Measurements from ENCODE around the gene ANKRD10. TPM values are rescaled to one million over a fixed set of nuclear protein-coding genes. Genes with fewer than 3 reads are reported as not detected.

Gene ANKRD10
- total and polyA plus RNA-seq, 11 donors: 37.7 to 81.3 (median 47.6) TPM

GRCh38 chr13:110921695-110922094 lies 6.8 kb upstream of the ANKRD10 start:
- peak overlapping the region in 3 of 12 donors; percentile 38 to 48 (median 47) for H3K27ac ChIP-seq

DNA sequence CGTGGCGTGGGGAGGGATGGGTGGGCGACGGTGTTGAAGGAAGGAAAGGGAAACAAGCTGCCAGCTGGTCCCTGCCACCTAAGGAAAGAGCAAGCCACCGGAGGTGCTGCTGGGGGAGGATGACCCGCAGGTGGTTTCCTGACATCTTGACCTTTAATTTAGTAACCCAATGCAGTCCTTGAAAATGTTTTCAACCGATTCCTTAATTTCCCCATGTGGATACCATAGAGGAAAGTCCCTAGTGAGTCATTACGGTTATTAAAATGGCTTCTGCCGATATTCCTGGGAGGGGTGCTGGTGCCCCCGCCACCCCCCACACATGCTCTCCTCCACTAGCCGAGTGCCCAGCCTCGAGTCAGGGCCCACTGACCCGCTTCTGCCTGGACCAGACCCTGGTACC lies 6.3 kb upstream of the ANKRD10 start:
- Histone ChIP-seq H3K4me3 (no peak overlapping the region), H3K27ac (peak overlapping the region in 5 of 12 donors; percentile 6 to 48 (median 43)), H3K27me3 (no peaks in the 10 kb centered on the region), H3K36me3 (no peaks in the 10 kb centered on the region), H3K9me3 (no peaks in the 10 kb centered on the region), H3K4me1 (peaks cover 0 to 37% (median 7%) of the 10 kb centered on the region in 12 donors)
- WGBS, 4 donors: 57 to 68% (median 62%) methylated on average over 13 of the region's 13 CpGs
- no peak for DNase-seq
- TF ChIP-seq CTCF (IDR thresholded peaks at IDR 0.05) (no peak), POLR2A (IDR thresholded peaks at IDR 0.05) (no peak)
- intact Hi-C loops (cut with DNase I): loop anchor here in 1 of 10 donors (10.0 kb wide), 1 partner anchor 84 kb away; no protein-coding TSS in a partner anchor
- ATAC-seq: no peak

More at GRCh38 chr13:110921695-110922094, 6.8 kb upstream of the ANKRD10 start:
- ATAC-seq (peak in 1 of 4 donors; percentile 14), DNase-seq (no peak)
- peaks cover 0 to 32% (median 4%) of the 10 kb centered on the region in 12 donors for H3K4me1 ChIP-seq
- no peaks in the 10 kb centered on the region for H3K36me3 ChIP-seq
- no peaks in the 10 kb centered on the region for H3K9me3 ChIP-seq
- no peak for TF ChIP-seq CTCF (IDR thresholded peaks at IDR 0.05)
- TF ChIP-seq POLR2A (IDR thresholded peaks at IDR 0.05): no peak
- intact Hi-C loops (cut with DNase I): loop anchor here in 1 of 10 donors (10.0 kb wide), 1 partner anchor 83 kb away; no protein-coding TSS in a partner anchor
- WGBS, 4 donors: 76 to 88% (median 82%) methylated on average over 8 of the region's 8 CpGs
- H3K4me3 ChIP-seq: no peak overlapping the region
- H3K27me3 ChIP-seq: no peaks in the 10 kb centered on the region

DNA sequence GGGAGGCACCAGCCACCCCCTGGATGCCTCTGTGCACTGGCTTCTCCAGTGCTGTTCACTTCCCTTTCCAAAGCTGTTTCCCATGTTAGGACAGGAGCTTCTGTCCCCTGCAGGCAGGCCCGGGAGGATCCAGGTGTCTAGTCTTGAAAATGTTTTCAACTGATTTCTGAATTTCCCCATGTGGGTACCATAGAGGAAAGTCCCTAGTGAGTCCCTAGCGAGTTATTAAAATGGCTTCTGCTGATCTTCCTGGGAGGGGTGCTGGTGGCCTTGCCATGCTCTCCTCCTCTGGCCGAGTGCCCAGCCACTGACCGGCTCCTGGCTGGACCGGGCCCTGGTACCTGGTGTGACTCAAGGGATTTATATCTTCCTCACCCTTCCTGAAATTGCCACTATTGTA lies 5.2 kb upstream of the ANKRD10 start:
- Histone ChIP-seq H3K4me1 (peaks cover 0 to 33% (median 8%) of the 10 kb centered on the region in 12 donors), H3K27me3 (no peaks in the 10 kb centered on the region), H3K27ac (peak overlapping the region in 8 of 12 donors; percentile 17 to 50 (median 22)), H3K36me3 (no peaks in the 10 kb centered on the region), H3K9me3 (no peaks in the 10 kb centered on the region), H3K4me3 (no peak overlapping the region)
- 54 to 65% (median 55%) methylated on average over 4 to 5 of the region's 5 CpGs for WGBS, 4 donors
- peak in 1 of 12 donors; percentile 7 for TF ChIP-seq CTCF (IDR thresholded peaks at IDR 0.05)
- TF ChIP-seq POLR2A (IDR thresholded peaks at IDR 0.05): no peak
- DNase-seq: peak in 3 of 5 donors; percentile 39 to 68 (median 50)
- intact Hi-C loops (cut with DNase I): loop anchor here in 1 of 10 donors (10.0 kb wide), 1 partner anchor 85 kb away; no protein-coding TSS in a partner anchor
- ATAC-seq: no peak

DNA sequence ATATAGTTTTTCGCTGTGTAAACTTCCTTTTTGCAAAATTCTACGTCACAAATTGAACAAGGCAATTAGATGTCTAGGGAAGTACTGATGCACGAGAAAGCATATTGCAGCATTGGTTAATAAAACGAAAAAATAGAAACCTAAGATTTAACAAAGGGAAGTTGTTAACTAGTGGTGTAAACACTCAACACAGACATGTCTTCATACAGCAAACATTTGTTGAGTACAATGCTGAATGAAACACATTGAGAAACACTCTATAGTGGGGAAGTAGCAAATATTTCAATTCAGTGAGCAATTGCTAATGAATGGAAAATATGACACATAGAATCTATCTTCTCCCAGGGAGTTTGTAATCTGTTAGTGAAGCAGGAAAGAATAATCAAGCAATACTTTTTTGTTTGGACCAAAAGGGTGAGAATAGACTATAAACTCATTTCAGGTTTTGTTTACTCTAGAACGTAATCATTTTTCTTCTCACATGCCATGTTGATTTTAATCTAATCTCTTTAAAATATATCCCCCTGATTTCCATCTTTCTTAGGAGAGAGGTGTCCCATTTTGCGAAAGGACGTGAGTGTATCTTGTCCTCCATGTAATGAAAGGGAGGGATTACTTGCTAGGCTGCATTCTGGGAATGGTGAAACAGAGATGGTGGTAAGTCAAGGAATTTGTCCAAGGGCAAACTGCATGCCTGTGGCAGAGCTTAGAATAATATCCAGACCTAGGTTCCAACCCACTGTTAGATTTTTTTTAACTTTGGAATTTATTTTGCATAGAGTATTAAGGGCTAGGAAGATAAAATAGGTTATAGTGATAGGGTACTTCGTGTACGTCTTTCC lies 1.7 kb upstream of the ANKRD10 start:
- H3K27ac ChIP-seq: peak overlapping the region; percentile 93 to 100 (median 100)
- intact Hi-C loops (cut with DNase I): loop anchor here (5.0 to 10.0 kb wide), 10 partner anchors 91 to 301 kb away; partner anchors contain the start of genes ING1 (in 5 of the 10) and CARS2 (in 1 of the 10)

More for the DNA sequence above, 1.7 kb upstream of the ANKRD10 start:
- 66 to 75% (median 71%) methylated on average over 9 of the region's 9 CpGs for WGBS, 4 donors
- H3K4me3 ChIP-seq: peak overlapping the region in 10 of 12 donors; percentile 71 to 98 (median 96)
- DNase-seq: no peak
- H3K27me3 ChIP-seq: no peaks in the 10 kb centered on the region
- H3K4me1 ChIP-seq: peaks cover 8 to 49% (median 29%) of the 10 kb centered on the region in 12 donors
- no peaks in the 10 kb centered on the region for H3K9me3 ChIP-seq
- TF ChIP-seq CTCF (IDR thresholded peaks at IDR 0.05) (no peak), POLR2A (IDR thresholded peaks at IDR 0.05) (no peak)
- peaks cover 0 to under 1% (median 0%) of the 10 kb centered on the region in 9 donors for H3K36me3 ChIP-seq
- ATAC-seq: no peak

Data from heart left ventricle (tissue), 16 donors.